ENCODE results near the gene RPGRIP1L. TPM values are rescaled to one million over a fixed set of nuclear protein-coding genes. Genes with fewer than 3 reads are reported as not detected.

RPGRIP1L gene
- total RNA-seq, 4 donors from 2014 or later: 0.53 to 0.75 (median 0.68) TPM

GRCh38 chr16:53740933-53741531 lies 37.4 kb upstream of the RPGRIP1L start:
- H3K27me3 ChIP-seq: no peaks in the 10 kb centered on the region
- H3K9me3 ChIP-seq: no peaks in the 10 kb centered on the region
- ATAC-seq (no peak), DNase-seq (no peak)
- no peak overlapping the region for H3K4me3 ChIP-seq
- H3K27ac ChIP-seq: no peak overlapping the region
- TF ChIP-seq POLR2A (IDR thresholded peaks at IDR 0.05) (no peak), CTCF (IDR thresholded peaks at IDR 0.05 in 4 of 5, conservative IDR thresholded peaks at IDR 0.05 in 1 of 5) (no peak)
- no peaks in the 10 kb centered on the region for H3K36me3 ChIP-seq
- H3K4me1 ChIP-seq: peaks cover 44 to 45% of the 10 kb centered on the region in 2 donors
- intact Hi-C loops (cut with DNase I; ENCODE audit: low total_unique reads) (no loop called here), in situ Hi-C loops (cut with MboI; ENCODE audit: low sequenced_read_pairs in 4 of 4) (no loop called here)

GRCh38 chr16:53740476-53740875 lies 36.8 kb upstream of the RPGRIP1L start:
- Histone ChIP-seq H3K27me3 (no peaks in the 10 kb centered on the region), H3K9me3 (no peaks in the 10 kb centered on the region), H3K4me1 (peaks cover 40 to 44% of the 10 kb centered on the region in 2 donors), H3K4me3 (no peak overlapping the region), H3K27ac (no peak overlapping the region), H3K36me3 (no peaks in the 10 kb centered on the region)
- TF ChIP-seq CTCF (IDR thresholded peaks at IDR 0.05 in 4 of 5, conservative IDR thresholded peaks at IDR 0.05 in 1 of 5): no peak
- no peak for TF ChIP-seq POLR2A (IDR thresholded peaks at IDR 0.05)
- no peak for DNase-seq
- intact Hi-C loops (cut with DNase I; ENCODE audit: low total_unique reads): no loop called here
- in situ Hi-C loops (cut with MboI; ENCODE audit: low sequenced_read_pairs in 4 of 4): no loop called here
- no peak for ATAC-seq

GRCh38 chr16:53737552-53737951 lies 33.9 kb upstream of the RPGRIP1L start:
- peak in 1 of 2 donors; percentile 71 for ATAC-seq

GRCh38 chr16:53736297-53736696 lies 32.6 kb upstream of the RPGRIP1L start:
- H3K36me3 ChIP-seq: no peaks in the 10 kb centered on the region

More at GRCh38 chr16:53737552-53737951, 33.9 kb upstream of the RPGRIP1L start:
- in situ Hi-C loops (cut with MboI; ENCODE audit: low sequenced_read_pairs in 4 of 4) (no loop called here), intact Hi-C loops (cut with DNase I; ENCODE audit: low total_unique reads) (loop anchor here (10.0 kb wide), 1 partner anchor 233 kb away; the partner anchor contains the start of gene AKTIP)
- no peak for DNase-seq
- peaks cover 38 to 51% of the 10 kb centered on the region in 2 donors for H3K4me1 ChIP-seq
- TF ChIP-seq POLR2A (IDR thresholded peaks at IDR 0.05) (no peak), CTCF (IDR thresholded peaks at IDR 0.05 in 4 of 5, conservative IDR thresholded peaks at IDR 0.05 in 1 of 5) (no peak)
- H3K27me3 ChIP-seq: no peaks in the 10 kb centered on the region
- no peaks in the 10 kb centered on the region for H3K9me3 ChIP-seq
- H3K36me3 ChIP-seq: no peaks in the 10 kb centered on the region
- no peak overlapping the region for H3K4me3 ChIP-seq
- peak overlapping the region in 1 of 4 donors; percentile 11 for H3K27ac ChIP-seq

More at GRCh38 chr16:53736297-53736696, 32.6 kb upstream of the RPGRIP1L start:
- TF ChIP-seq POLR2A (IDR thresholded peaks at IDR 0.05) (no peak), CTCF (IDR thresholded peaks at IDR 0.05 in 4 of 5, conservative IDR thresholded peaks at IDR 0.05 in 1 of 5) (no peak)
- Histone ChIP-seq H3K27me3 (no peaks in the 10 kb centered on the region), H3K4me1 (peaks cover 46 to 50% of the 10 kb centered on the region in 2 donors), H3K9me3 (no peaks in the 10 kb centered on the region), H3K4me3 (no peak overlapping the region), H3K27ac (no peak overlapping the region)
- intact Hi-C loops (cut with DNase I; ENCODE audit: low total_unique reads) (loop anchor here (10.0 kb wide), 1 partner anchor 231 kb away; the partner anchor contains the start of gene AKTIP), in situ Hi-C loops (cut with MboI; ENCODE audit: low sequenced_read_pairs in 4 of 4) (no loop called here)
- ATAC-seq: peak in 1 of 2 donors; percentile 29
- DNase-seq: no peak

Measured in gastrocnemius medialis (tissue), 4 donors.